ENCODE data around the gene NAB2. TPM values are rescaled to one million over a fixed set of nuclear protein-coding genes. Genes with fewer than 3 reads are reported as not detected.
A peak's percentile ranks its signal among the peaks of the same experiment; 100 is the strongest.

Gene NAB2
- total RNA-seq, 4 donors from 2014 or later = 7.4 to 17.0 (median 10.3) TPM

DNA sequence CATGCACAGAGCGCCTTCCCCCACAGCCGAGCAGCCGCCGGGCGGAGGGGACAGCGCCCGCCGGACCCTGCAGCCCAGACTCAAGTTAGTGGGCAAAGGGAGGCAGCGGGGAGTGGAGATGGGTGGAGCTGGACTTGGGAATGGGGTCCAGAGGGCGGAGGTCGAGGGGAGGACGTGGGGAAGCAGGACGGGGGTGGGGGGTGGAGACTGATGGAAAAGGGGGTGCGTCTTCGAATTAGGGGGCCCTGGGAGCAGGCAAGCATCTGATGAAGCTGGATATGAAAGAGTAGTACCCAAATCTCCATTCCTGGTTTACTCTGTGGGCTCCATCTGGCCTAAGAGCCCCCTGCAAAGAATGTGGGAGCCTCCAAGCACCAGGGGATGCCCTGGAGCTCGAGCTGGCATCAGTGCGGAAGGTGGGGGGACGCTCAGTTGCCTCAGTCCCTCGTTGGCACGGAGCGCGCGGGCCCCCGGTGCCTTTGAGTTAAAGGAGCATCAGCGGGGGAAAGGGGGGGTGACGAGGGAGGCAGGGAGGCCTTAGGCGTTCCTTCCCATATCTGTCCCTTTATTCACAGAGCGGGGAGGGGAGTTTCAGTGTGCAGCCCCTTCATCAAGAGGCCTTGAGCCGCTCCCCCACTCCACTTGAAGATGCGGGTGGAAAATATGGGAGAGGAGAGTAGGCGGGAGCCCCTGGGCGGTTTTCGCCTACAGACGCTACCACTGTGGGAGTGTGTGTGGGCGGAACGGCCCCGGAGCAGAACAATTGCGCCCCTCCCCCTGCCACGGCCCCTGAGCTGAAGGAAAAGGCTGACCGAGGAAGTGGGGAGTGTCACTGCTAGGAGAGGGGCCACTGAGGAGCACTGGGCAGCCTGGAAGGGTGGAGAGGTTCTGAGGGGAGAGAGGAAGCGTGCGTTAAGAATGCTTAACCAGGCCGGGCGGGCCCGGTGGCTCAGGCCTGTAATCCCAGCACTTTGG is 644 bp downstream of the NAB2 start:
- TF ChIP-seq POLR2A (IDR thresholded peaks at IDR 0.05) = peak; percentile 47 to 50
- TF ChIP-seq, protein P1, sequence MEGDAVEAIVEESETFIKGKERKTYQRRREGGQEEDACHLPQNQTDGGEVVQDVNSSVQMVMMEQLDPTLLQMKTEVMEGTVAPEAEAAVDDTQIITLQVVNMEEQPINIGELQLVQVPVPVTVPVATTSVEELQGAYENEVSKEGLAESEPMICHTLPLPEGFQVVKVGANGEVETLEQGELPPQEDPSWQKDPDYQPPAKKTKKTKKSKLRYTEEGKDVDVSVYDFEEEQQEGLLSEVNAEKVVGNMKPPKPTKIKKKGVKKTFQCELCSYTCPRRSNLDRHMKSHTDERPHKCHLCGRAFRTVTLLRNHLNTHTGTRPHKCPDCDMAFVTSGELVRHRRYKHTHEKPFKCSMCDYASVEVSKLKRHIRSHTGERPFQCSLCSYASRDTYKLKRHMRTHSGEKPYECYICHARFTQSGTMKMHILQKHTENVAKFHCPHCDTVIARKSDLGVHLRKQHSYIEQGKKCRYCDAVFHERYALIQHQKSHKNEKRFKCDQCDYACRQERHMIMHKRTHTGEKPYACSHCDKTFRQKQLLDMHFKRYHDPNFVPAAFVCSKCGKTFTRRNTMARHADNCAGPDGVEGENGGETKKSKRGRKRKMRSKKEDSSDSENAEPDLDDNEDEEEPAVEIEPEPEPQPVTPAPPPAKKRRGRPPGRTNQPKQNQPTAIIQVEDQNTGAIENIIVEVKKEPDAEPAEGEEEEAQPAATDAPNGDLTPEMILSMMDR (IDR thresholded peaks at IDR 0.05) = no peak

DNA sequence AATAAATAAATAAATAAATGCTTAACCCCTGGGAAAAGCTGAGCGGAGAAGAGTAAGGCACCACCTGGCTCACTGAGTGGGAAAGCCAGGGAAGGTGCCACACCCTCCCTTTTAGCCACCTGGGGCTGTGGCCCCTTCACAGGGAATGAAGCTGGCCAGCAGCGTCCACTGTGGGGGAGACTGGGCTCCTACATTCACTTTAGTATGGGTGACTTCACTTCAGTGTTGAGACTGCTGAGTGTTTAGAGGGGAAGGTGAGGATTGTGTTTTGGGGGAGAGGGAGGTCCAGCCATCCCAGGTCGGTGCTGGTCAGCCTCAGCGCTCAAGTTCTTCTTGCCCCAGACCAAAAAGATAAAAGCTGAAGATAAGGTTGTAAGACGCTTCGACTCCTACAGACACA is 1.6 kb downstream of the NAB2 start:
- Histone ChIP-seq H3K4me1 (peaks cover 0 to 54% (median 25%) of the 10 kb centered on the region in 4 donors), H3K9me3 (no peaks in the 10 kb centered on the region), H3K36me3 (peaks cover 0 to 29% (median 0%) of the 10 kb centered on the region in 3 donors), H3K27ac (peak overlapping the region; percentile 95 to 99 (median 98)), H3K27me3 (no peaks in the 10 kb centered on the region), H3K4me3 (peak overlapping the region; percentile 70 to 96 (median 89))
- DNase-seq = peak in 1 of 3 donors; percentile 42
- TF ChIP-seq POLR2A (IDR thresholded peaks at IDR 0.05) = no peak
- TF ChIP-seq, protein P1 (IDR thresholded peaks at IDR 0.05) = no peak

More for the DNA sequence above, 644 bp downstream of the NAB2 start:
- Histone ChIP-seq H3K4me3 (peak overlapping the region; percentile 70 to 96 (median 89)), H3K27ac (peak overlapping the region; percentile 95 to 99 (median 98)), H3K9me3 (no peaks in the 10 kb centered on the region), H3K36me3 (peaks cover 0 to 19% (median 0%) of the 10 kb centered on the region in 3 donors), H3K27me3 (no peaks in the 10 kb centered on the region), H3K4me1 (peaks cover 0 to 54% (median 24%) of the 10 kb centered on the region in 4 donors)
- DNase-seq = peak; percentile 77 to 89 (median 81)

DNA sequence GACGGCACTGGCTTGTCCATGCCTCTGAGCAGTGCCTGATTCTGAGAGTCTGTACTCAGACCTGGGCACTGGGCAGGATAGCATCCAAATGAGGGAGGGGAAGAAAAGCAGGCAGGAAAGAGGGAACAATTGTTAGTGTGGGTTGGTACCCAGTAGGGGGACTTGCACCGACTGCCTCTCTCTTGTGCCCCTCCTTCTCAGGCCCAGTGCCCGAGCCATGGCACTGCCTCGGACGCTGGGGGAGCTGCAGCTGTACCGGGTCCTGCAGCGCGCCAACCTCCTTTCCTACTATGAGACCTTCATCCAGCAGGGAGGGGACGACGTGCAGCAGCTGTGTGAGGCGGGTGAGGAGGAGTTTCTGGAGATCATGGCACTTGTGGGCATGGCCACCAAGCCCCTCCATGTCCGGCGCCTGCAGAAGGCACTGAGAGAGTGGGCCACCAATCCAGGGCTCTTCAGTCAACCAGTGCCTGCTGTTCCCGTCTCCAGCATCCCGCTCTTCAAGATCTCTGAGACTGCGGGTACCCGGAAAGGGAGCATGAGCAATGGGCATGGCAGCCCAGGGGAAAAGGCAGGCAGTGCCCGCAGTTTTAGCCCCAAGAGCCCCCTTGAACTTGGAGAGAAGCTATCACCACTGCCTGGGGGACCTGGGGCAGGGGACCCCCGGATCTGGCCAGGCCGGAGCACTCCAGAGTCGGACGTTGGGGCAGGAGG is 2.2 kb downstream of the NAB2 start:
- peak overlapping the region in 2 of 4 donors; percentile 83 to 96 for H3K4me3 ChIP-seq
- H3K27ac ChIP-seq = peak overlapping the region in 2 of 4 donors; percentile 95 to 98
- H3K36me3 ChIP-seq = peaks cover 0 to 34% (median 0%) of the 10 kb centered on the region in 3 donors
- H3K9me3 ChIP-seq = no peaks in the 10 kb centered on the region
- no peaks in the 10 kb centered on the region for H3K27me3 ChIP-seq
- H3K4me1 ChIP-seq = peaks cover 0 to 49% (median 23%) of the 10 kb centered on the region in 4 donors
- peak in 1 of 3 donors; percentile 45 for DNase-seq
- TF ChIP-seq, protein P1 (IDR thresholded peaks at IDR 0.05) = no peak
- TF ChIP-seq POLR2A (IDR thresholded peaks at IDR 0.05) = no peak

DNA sequence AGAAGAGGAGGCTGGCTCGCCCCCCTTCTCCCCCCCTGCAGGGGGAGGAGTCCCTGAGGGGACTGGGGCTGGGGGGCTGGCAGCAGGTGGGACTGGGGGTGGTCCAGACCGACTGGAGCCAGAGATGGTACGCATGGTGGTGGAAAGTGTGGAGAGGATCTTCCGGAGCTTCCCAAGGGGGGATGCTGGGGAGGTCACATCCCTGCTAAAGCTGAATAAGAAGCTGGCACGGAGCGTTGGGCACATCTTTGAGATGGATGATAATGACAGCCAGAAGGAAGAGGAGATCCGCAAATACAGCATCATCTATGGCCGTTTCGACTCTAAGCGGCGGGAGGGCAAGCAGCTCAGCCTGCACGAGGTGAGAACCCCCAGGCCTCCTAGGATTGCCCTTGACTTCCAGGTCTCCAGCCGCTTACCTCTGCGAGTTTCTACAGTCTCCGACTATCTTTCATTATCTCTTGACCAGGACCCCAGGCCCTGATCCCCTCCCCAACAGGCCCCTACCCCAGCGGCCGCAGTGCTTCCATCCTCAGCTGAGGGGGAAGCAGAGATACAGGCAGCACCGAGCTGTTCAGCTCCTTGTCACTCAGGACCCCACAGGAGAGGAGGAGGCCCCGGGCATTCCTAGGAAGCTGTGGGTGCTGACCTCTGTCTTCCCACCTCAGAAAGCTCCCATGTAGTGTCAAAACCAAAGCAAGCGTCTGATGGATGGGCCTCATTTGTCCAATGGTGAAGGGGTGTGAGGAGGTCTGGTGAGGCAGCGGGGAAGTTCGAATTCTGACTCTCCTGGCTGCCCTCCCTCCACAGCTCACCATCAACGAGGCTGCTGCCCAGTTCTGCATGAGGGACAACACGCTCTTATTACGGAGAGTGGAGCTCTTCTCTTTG is 3.0 kb downstream of the NAB2 start:
- peak in 1 of 3 donors; percentile 45 for DNase-seq
- Histone ChIP-seq H3K27ac (peak overlapping the region in 3 of 4 donors; percentile 46 to 76 (median 65)), H3K4me3 (peak overlapping the region in 1 of 4 donors; percentile 96), H3K36me3 (peaks cover 0 to 42% (median 0%) of the 10 kb centered on the region in 3 donors), H3K4me1 (peaks cover 0 to 48% (median 23%) of the 10 kb centered on the region in 4 donors), H3K9me3 (no peaks in the 10 kb centered on the region), H3K27me3 (no peaks in the 10 kb centered on the region)
- TF ChIP-seq, protein P1 (IDR thresholded peaks at IDR 0.05) = no peak
- no peak for TF ChIP-seq POLR2A (IDR thresholded peaks at IDR 0.05)
